Astrocyte (in vitro differentiated cells and primary cell): ENCODE measurements around the gene PIGZ. TPM values are rescaled to one million over a fixed set of nuclear protein-coding genes. Genes with fewer than 3 reads are reported as not detected.
A peak's percentile ranks its signal among the peaks of the same experiment; 100 is the strongest.

Experiments
- DNase-seq: peaks from one replicate; pipeline ENCODE4 v3.0.0-alpha.2; 2010; ENCODE audit warnings: low read depth
- FAIRE-seq: peaks from 2 replicates; lab custom pipeline; 2011; peaks lifted over from hg19 to GRCh38; lab: Jason Lieb, UNC
- H2AFZ ChIP-seq: 2 replicates; pipeline ENCODE4 v1.6.0; 2012; ENCODE audit warnings: low read depth, low read length, inconsistent platforms
- H3K27ac ChIP-seq: 2 replicates; pipeline ENCODE4 v1.5.1; 2011; ENCODE audit warnings: low read depth, low read length, inconsistent platforms
- H3K27me3 ChIP-seq: 2 replicates; pipeline ENCODE4 v1.6.0; 2011; ENCODE audit warnings: low read length, inconsistent platforms; ENCODE audit not compliant: insufficient read depth
- H3K36me3 ChIP-seq: 2 replicates; pipeline ENCODE4 v1.5.1; 2011; ENCODE audit warnings: low read length, inconsistent platforms; ENCODE audit not compliant: insufficient read depth
- H3K4me1 ChIP-seq: 2 replicates; pipeline ENCODE4 v1.5.1; 2011; ENCODE audit warnings: low read length, inconsistent platforms; ENCODE audit not compliant: insufficient read depth
- H3K4me2 ChIP-seq: 2 replicates; pipeline ENCODE4 v1.6.0; 2012; ENCODE audit warnings: low read length, inconsistent platforms
- H3K4me3 ChIP-seq: 2 replicates; pipeline ENCODE4 v1.5.1; 2011; ENCODE audit warnings: low read depth, mild to moderate bottlenecking, low read length, inconsistent platforms; ENCODE audit not compliant: insufficient read depth
- H3K79me2 ChIP-seq: 2 replicates; pipeline ENCODE4 v1.6.0; 2012; ENCODE audit warnings: mild to moderate bottlenecking, low read length, inconsistent platforms; ENCODE audit not compliant: insufficient read depth
- H3K9ac ChIP-seq: 2 replicates; pipeline ENCODE4 v1.6.0; 2012; ENCODE audit warnings: mild to moderate bottlenecking, low read length, inconsistent platforms
- H3K9me3 ChIP-seq: 2 replicates; pipeline ENCODE4 v1.5.1; 2012; ENCODE audit warnings: low read depth, mild to moderate bottlenecking, low read length, inconsistent platforms; ENCODE audit not compliant: insufficient read depth
- H4K20me1 ChIP-seq: 2 replicates; pipeline ENCODE4 v1.6.0; 2012; ENCODE audit warnings: low read length, inconsistent platforms; ENCODE audit not compliant: insufficient read depth
- H3K27ac Mint-ChIP-seq: one replicate; pipeline ENCODE4 v1.8.0; 2021; ENCODE audit warnings: mild to moderate bottlenecking, mixed read lengths; ENCODE audit not compliant: unreplicated experiment
- H3K27me3 Mint-ChIP-seq: one replicate; pipeline ENCODE4 v1.8.0; 2021; ENCODE audit warnings: low read depth, mixed read lengths; ENCODE audit not compliant: unreplicated experiment
- H3K36me3 Mint-ChIP-seq: one replicate; pipeline ENCODE4 v1.8.0; 2021; ENCODE audit warnings: low read depth, mixed read lengths; ENCODE audit not compliant: unreplicated experiment
- H3K4me1 Mint-ChIP-seq: one replicate; pipeline ENCODE4 v1.8.0; 2021; ENCODE audit warnings: low read depth, mixed read lengths; ENCODE audit not compliant: unreplicated experiment
- H3K4me3 Mint-ChIP-seq: one replicate; pipeline ENCODE4 v1.8.0; 2021; ENCODE audit warnings: mild to moderate bottlenecking, moderate library complexity, mixed read lengths; ENCODE audit not compliant: unreplicated experiment
- H3K9me3 Mint-ChIP-seq: one replicate; pipeline ENCODE4 v1.8.0; 2021; ENCODE audit warnings: mild to moderate bottlenecking, mixed read lengths; ENCODE audit not compliant: unreplicated experiment
- CTCF ChIP-seq: IDR thresholded peaks from 2 replicates; pipeline ENCODE4 v1.5.1; 2011; ENCODE audit warnings: low read depth, mild to moderate bottlenecking, inconsistent platforms, low read length, moderate library complexity; ENCODE audit not compliant: insufficient read depth
- EZH2 ChIP-seq: IDR thresholded peaks from 2 replicates; pipeline ENCODE4 v1.6.1; 2012; ENCODE audit warnings: mild to moderate bottlenecking, low read length, inconsistent platforms; ENCODE audit not compliant: insufficient read depth
- total RNA-seq: library from RNA; stranded (reverse); gene quantifications from 2 replicates; pipeline ENCODE4 v1.2.1, GENCODE V29; 2021

PIGZ gene
- total RNA-seq, 1 donor from 2014 or later: 0.54 TPM

GRCh38 chr3:196995027-196995426 lies 26.4 kb upstream of the PIGZ start:
- no peaks in the 10 kb centered on the region for H4K20me1 ChIP-seq
- Mint-ChIP-seq H3K4me3 (no peak overlapping the region), H3K27me3 (peaks cover 7% of the 10 kb centered on the region), H3K27ac (no peak overlapping the region), H3K9me3 (no peaks in the 10 kb centered on the region), H3K36me3 (peaks cover 3% of the 10 kb centered on the region), H3K4me1 (no peaks in the 10 kb centered on the region)
- no peak overlapping the region for H2AFZ ChIP-seq
- H3K9me3 ChIP-seq: peaks cover 2% of the 10 kb centered on the region
- H3K4me3 ChIP-seq: no peak overlapping the region
- no peaks in the 10 kb centered on the region for H3K79me2 ChIP-seq
- H3K27me3 ChIP-seq: no peaks in the 10 kb centered on the region
- no peak for DNase-seq
- no peak overlapping the region for H3K9ac ChIP-seq
- H3K36me3 ChIP-seq: no peaks in the 10 kb centered on the region
- no peak overlapping the region for H3K27ac ChIP-seq
- no peak for TF ChIP-seq CTCF
- no peak overlapping the region for H3K4me2 ChIP-seq
- no peak for FAIRE-seq
- no peaks in the 10 kb centered on the region for H3K4me1 ChIP-seq

DNA sequence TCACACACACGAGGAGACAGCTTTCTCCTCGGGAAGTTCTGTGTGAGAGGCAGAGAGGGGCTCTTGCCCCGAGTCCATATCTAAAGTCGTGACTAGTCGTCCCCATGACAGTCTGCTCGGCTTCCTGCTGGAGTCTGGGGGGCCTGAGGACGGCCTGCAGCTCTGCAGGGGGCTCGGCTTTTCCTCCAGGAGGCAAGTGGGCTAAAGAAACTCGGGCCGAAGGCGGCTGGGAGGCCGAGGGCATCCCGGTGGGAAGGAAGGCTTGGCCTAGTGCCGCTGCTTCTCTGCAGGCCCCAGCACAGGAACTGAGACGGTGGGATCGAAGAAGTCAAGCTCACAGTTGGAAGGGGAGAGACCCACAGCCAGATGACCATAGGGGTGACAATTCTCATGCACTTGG lies 25.4 kb upstream of the PIGZ start:
- H3K27me3 Mint-ChIP-seq: peaks cover 8% of the 10 kb centered on the region
- FAIRE-seq (no peak), DNase-seq (no peak)
- H3K27ac ChIP-seq: no peak overlapping the region
- H3K4me3 Mint-ChIP-seq: no peak overlapping the region
- no peak overlapping the region for H3K9ac ChIP-seq
- H3K36me3 Mint-ChIP-seq: peaks cover 3% of the 10 kb centered on the region
- no peaks in the 10 kb centered on the region for H3K4me1 ChIP-seq
- peak overlapping the region; percentile 16 for H2AFZ ChIP-seq
- no peaks in the 10 kb centered on the region for H4K20me1 ChIP-seq
- no peaks in the 10 kb centered on the region for H3K27me3 ChIP-seq
- no peaks in the 10 kb centered on the region for H3K79me2 ChIP-seq
- H3K27ac Mint-ChIP-seq: no peak overlapping the region
- H3K4me1 Mint-ChIP-seq: no peaks in the 10 kb centered on the region
- no peak overlapping the region for H3K4me3 ChIP-seq
- TF ChIP-seq EZH2: no peak
- TF ChIP-seq CTCF: no peak
- no peaks in the 10 kb centered on the region for H3K36me3 ChIP-seq
- H3K9me3 Mint-ChIP-seq: no peaks in the 10 kb centered on the region
- no peak overlapping the region for H3K4me2 ChIP-seq
- H3K9me3 ChIP-seq: peaks cover 2% of the 10 kb centered on the region

DNA sequence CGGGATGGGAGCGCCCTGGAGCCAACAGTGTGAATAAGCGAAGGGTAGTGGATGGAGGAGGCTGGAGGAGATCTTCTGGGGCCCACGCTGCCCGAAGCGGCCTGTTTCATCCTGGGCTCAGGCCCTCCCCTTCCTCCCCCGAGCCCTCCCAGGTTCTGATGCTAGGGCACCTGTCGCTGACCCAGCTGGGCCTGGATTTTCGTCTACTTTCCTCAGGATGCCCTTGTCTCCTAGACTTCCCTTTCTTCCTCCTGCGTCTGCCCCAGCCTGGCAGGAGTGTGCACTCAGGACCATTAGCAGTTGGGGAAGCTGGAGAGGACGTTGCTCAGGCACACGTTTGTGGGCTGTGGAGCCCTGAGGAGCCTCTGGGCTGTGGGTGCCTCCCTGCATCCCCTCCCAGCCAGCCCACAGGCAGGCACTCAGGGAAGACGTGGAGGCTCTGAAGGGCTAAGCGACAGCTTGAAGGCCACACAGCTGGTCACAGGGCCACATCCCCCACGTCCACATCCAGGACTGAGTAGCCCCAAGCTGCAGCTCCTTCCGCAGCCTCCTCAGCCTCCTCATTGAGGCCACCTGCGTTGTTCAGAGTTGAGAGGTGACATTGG lies 23.9 kb upstream of the PIGZ start:
- no peaks in the 10 kb centered on the region for H3K9me3 Mint-ChIP-seq
- H3K4me1 Mint-ChIP-seq: no peaks in the 10 kb centered on the region
- Histone ChIP-seq H3K4me1 (no peaks in the 10 kb centered on the region), H3K79me2 (no peaks in the 10 kb centered on the region), H4K20me1 (no peaks in the 10 kb centered on the region), H3K27me3 (peaks cover 3% of the 10 kb centered on the region), H3K4me2 (no peak overlapping the region), H3K9me3 (peaks cover 2% of the 10 kb centered on the region), H3K27ac (no peak overlapping the region), H3K36me3 (no peaks in the 10 kb centered on the region), H3K9ac (no peak overlapping the region), H2AFZ (no peak overlapping the region), H3K4me3 (no peak overlapping the region)
- H3K36me3 Mint-ChIP-seq: peaks cover 3% of the 10 kb centered on the region
- DNase-seq (no peak), FAIRE-seq (no peak)
- H3K4me3 Mint-ChIP-seq: no peak overlapping the region
- peaks cover 21% of the 10 kb centered on the region for H3K27me3 Mint-ChIP-seq
- no peak overlapping the region for H3K27ac Mint-ChIP-seq
- TF ChIP-seq EZH2 (no peak), CTCF (no peak)
